HG02588 (cell line): Measurements from ENCODE around the gene FOXA3.
A peak's percentile ranks its signal among the peaks of the same experiment; 100 is the strongest.

Experiments used
- ATAC-seq: cut with Tn5 transposase; IDR thresholded peaks from one replicate; pipeline ENCODE4 v1.9.1; 2021; ENCODE audit warnings: mild to moderate bottlenecking, moderate library complexity; ENCODE audit not compliant: unreplicated experiment

FOXA3 gene

GRCh38 chr19:45863840-45864628 is at the start of gene FOXA3:
Gene FOXA3, plus strand, starts transcription at chr19:45864326. Its CDS starts 131 bp downstream, at chr19:45864457.
- ATAC-seq, result no peak

- ATAC-seq, result no peak
Observed at GRCh38 chr19:45814851-45815480, 49.2 kb upstream of the FOXA3 start, which contains the start of gene RSPH6A. Gene RSPH6A, minus strand, starts transcription at chr19:45815308. Its CDS starts 132 bp downstream, at chr19:45815176.

DNA sequence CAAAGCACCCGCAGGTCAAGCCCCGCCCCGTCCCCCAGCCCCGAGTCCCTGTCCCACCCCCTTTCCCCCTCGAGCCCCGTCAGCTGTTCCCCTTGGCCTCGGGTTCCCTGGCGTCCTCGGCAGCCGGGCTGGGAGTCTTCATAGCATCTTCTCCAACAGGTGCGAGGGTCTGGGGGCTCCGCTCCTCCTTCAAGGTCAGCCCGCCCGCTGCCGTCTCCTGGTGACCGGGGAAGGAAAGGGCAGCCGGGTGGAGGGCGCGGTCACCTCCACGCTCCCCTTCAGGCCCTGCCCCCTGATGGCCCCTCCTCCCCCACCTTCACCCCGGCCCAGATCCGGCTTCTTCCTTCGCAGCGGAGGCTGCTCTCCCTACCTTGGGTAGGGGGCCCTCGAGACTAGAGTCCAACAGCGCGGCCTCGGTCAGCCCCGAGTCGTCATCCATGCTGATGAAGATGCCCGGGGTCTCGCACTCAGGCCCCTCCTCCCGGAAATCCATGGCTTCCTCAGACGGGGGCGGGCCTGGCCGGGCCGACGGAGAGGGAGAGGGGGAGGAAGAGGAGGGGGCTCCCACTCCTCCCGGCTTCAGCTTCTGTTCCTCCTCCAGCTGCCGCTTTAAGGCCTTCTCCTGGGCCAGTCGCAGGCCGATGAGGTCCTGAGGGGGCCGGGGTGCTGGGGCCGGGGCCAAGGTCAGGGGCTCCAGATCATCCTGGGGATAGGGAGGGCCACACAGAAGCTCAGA is 48.5 kb upstream of the FOXA3 start:
- no peak for ATAC-seq

DNA sequence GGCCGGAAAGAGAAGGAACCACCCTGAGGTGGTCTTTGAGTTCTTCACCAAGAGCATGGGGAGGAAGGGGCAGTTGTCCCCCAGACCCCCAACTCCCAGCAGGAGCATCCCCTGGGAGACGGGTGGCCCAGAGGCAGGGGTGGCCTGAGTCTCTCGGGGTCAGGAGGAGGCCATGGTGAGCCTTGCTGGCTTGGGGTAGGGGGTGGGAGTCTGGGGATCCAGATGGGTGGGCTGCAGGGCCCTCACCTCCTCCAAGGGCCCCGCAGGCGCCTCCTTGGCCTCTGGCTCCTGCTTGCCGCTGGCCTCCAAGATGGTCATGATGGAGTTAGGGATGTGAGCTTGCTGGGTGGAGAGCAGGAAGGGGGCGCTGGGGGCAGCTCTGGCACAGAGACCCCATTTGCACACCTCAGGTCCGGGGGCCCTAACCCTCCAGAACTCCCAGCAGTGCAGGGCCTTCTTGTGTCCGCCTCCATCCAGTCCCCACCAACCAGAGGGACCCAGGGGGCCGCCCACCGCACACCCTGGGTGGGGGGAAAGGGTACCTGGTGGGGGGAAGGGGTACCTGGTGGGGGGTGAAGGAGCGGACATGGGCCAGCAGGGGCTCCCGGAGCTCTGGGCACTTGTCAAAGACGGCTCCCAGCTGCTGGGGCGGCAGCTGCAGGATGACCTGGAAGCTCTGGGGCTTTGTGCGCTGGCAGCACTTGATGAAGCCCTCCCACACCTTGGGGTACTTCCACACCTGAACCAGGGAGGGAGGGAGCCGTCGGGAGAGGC is 47.7 kb upstream of the FOXA3 start:
- no peak for ATAC-seq

DNA sequence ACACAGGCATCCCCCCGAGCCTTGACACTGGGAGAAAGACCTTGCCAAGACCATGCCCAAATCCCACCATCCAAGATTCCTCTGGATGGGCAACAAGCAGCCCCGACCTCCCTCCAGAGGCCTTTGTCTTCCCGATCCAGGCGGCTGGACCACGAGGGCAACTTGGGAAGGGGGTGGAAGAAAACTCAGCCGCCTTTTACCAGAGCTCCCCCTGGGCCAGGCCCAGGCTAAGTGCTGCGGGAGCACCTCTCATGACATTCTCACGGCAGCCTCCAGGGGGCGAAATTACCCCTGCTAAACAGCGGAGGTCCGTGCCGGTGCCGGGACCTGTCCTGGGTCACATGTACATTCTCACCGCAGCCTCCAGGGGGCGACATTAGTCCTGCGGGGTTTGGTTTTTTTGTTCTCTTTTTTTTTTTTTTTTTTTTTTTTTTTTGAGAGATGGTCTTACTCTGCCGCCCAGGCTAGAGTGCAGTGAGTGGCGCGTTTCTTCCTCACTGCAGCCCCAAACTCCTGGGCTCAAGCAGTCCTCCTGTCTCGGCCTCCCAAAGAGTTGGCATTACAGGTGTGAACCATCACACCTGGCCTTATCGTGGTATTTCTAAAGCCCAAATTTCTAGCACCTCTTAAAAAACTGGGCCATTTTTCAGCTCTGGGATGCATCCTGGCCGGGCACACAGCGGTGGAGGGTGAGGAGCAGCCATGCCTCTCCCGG is 47.0 kb upstream of the FOXA3 start:
- ATAC-seq, result peak; percentile 68

GRCh38 chr19:45817725-45818301 is 46.3 kb upstream of the FOXA3 start:
- no peak for ATAC-seq

DNA sequence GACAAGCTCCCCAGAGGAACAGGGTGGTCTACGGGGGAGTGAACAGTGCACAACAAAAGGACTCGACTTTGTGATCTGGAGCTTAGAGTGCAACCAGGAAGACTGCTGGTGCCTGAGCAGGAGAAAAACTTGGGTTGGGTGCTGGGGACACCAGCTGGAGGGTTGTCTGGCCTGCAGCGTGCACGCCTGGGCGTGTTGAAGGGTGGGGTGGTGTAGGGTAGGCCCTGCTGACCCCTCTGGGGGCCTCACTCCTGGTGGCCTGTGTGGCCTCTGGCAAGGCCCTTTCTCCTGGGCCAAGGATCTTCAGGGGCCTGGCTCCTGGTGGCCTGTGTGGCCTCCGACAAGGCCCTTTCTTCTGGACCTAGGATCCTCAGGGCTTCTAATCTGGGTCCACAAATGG is 44.4 kb upstream of the FOXA3 start:
- no peak for ATAC-seq

DNA sequence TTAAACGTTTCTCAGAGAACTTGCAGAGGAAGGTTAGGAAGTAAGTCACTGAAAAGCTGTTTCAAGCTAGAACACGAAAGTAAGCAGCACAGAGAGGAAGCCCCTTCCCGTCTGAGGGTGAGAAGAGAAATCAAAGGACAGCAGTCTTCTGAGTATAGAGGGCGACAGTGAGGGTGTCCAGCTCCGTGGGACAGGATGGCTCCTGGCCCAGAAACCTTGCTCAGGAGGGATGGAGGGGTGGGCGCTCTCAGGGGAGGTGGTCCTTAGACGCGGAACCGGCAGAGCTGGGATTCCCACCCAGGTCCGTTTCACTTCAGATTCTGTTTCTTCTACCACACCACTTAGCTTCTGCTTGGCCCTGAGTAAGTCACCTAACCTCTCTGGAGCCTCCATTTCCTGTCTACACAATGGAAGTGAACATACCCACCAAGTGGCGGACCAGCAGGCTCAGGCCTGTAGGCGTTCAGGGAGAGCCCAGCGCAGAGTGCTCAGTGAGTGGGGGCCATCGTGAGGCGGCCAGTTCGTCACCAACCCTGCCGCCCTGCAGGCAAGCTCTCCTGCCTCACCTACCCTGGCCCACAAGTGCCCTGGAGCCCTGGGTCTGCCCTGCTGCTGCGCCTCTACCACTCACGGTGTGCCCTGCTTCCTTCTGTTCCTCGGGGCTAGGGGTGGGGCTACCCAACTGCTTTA is 43.6 kb upstream of the FOXA3 start:
- ATAC-seq, result no peak

DNA sequence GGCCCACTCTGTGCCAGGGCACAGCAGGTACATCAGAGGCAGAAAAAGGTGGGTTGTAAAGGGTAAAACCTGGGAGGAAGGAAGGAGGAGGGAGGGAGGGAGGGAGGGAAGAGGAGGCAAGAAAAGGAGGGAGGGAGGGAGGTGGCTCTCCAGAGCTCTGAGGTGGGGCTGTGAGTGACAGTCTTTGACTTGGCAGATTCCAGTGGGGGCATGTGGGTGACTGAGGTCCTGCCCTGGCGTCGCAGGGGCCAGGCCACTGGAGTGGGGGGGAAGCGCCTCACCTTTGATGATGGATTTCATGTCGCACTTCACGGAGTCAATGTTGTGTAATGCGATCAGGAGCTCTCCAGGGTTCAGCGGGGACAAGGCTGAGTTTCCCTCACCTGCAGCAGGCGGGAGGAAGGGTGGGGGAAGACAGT is 43.0 kb upstream of the FOXA3 start:
- no peak for ATAC-seq

DNA sequence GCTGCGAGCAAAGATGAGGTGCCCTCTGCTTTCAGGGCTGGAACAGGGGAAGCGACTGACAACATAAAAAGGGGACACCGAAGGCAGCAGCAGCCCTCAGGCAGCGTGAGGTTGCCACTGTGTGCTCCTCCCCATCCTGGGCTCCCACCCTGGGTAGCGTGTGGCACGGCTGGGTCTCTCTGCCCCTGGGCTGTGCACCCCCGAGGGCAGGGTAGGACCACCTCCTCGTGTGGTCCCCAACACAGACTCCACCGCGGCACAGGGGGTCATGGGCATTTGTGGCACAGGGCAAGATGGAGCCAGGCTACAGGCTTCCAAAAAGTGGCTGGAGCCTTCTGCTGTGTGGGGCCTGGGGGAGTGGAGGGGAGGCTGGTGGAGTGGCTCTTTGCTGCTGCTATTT is 42.6 kb upstream of the FOXA3 start:
- no peak for ATAC-seq

DNA sequence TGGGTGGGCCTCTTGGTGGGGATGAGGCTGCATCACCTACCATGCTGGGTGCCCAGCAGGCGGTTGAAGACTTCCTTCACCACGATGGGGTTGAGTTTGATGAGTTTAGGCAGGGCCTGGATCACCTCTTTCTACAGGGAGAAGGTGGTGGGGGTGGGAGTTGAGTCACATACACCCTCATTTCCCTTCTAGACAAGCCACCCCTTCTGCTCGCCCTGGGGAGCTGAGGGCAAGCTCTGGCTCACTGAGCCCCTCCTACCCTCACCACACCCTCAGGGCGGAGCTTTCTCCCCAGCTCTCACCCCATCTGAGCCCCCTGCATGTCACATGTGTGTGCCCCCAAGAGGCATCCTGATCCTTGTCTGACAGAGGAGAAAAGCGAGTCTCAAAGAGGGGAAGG is 41.4 kb upstream of the FOXA3 start:
- no peak for ATAC-seq

- ATAC-seq, result no peak
Observed at GRCh38 chr19:45823182-45823581, 40.9 kb upstream of the FOXA3 start.

GRCh38 chr19:45824041-45824471 is 40.1 kb upstream of the FOXA3 start:
- no peak for ATAC-seq

DNA sequence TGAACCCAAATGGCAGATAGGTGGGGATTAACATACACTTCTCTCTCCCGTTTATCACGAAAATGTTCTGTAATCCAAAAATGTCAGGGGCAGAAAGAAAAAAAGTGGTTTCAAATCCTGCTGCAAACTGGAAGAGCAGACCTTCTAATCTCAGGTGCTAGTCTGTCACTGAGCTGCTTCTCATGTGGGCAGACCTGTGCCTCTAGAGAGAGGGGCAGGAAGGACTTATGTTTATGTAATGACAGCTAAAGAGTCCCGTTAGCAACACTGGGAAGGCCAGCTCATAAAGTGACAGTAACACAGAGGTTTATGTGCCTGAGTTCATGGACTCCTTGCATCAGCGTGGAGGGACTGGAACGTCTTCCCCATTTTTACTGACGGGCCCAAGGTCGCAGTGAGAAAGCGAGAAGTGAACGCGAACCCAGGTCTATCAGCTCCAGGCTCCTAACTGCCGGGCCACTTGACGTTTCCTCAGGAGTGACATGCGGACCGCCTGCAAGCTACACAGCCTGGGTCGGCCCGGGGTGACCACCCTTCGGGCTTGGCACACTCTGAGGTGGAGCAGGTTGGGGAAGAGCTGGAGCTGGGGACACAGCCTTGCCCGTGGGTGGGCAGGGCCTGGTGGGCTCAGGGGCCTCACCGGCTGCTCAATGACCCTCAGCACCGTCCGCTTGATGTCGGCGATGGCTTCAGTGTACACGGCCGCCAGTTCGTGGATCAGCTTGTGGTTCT is 39.4 kb upstream of the FOXA3 start:
- ATAC-seq, result no peak

GRCh38 chr19:45825263-45825605 is 38.9 kb upstream of the FOXA3 start:
- ATAC-seq, result no peak

- no peak for ATAC-seq
Observed at GRCh38 chr19:45825917-45826893, 37.9 kb upstream of the FOXA3 start.

GRCh38 chr19:45826934-45827333 is 37.2 kb upstream of the FOXA3 start:
- ATAC-seq, result no peak
